Astrocyte (in vitro differentiated cells and primary cell): Measurements from ENCODE around the gene CTR9.

Source experiments
- CTCF ChIP-seq: IDR thresholded peaks from 2 replicates; pipeline ENCODE4 v1.5.1; 2011; ENCODE audit warnings: low read depth, mild to moderate bottlenecking, inconsistent platforms, low read length, moderate library complexity; ENCODE audit not compliant: insufficient read depth
- EZH2 ChIP-seq: IDR thresholded peaks from 2 replicates; pipeline ENCODE4 v1.6.1; 2012; ENCODE audit warnings: mild to moderate bottlenecking, low read length, inconsistent platforms; ENCODE audit not compliant: insufficient read depth

- no peak for TF ChIP-seq CTCF
- no peak for TF ChIP-seq EZH2
Observed at GRCh38 chr11:10763766-10764165, 12.7 kb downstream of the CTR9 start.
